HCT116 (cell line): Measurements from ENCODE around the gene HEXA. TPM values are rescaled to one million over a fixed set of nuclear protein-coding genes. Genes with fewer than 3 reads are reported as not detected.
"Not testable (repeated sequence)": the region's sequence is repeated elsewhere in the genome, so short reads cannot be mapped to it uniquely, and the experiment has no call there.

ENCODE experiments used
- ATAC-seq: fragments of 200-7000 bp; cut with Tn5 transposase; 2 replicates; pipeline ENCODE4 v1.9.1; 2020; ENCODE audit warnings: mild to moderate bottlenecking, moderate library complexity
- BruUV-seq: library from RNA; stranded (reverse); fragments of 400-500 nt; replicated peaks from 2 replicates; lab custom pipeline; 2021; lab: Mats Ljungman, UMichigan
- CTCF ChIA-PET: fragments of 300-600 bp; sonication (Branson Sonifier 250); formaldehyde crosslinking; loops from one replicate; lab custom pipeline; 2021; ENCODE audit warnings: antibody characterized with exemption; lab: Charles Lee
- POLR2A ChIA-PET: fragments of 300-600, 350-600 bp; sonication (Branson Sonifier 250); formaldehyde crosslinking; loops from one replicate; lab custom pipeline; 2021; ENCODE audit warnings: antibody characterized with exemption; lab: Charles Lee
- RAD21 ChIA-PET, 2 experiments: fragments of 300-600 bp; sonication (Branson Sonifier 250); formaldehyde crosslinking; loops; one replicate each; lab custom pipeline; 2023; ENCODE audit warnings: low total read pairs in 2 of 2; ENCODE audit not compliant: uncharacterized antibody in 2 of 2, unreplicated experiment in 2 of 2, low non-redundant PET in 1 of 2; lab: Charles Lee
- DNase-seq: peaks from one replicate; pipeline ENCODE4 v3.0.0-alpha.2; 2010; ENCODE audit warnings: low read depth, low spot score
- H2AFZ ChIP-seq: fragments of 200-600 bp; shearing (Covaris generic), sonication (generic); 2 replicates; pipeline ENCODE4 v1.6.1; 2017; ENCODE audit warnings: low read depth, mixed run types, mixed read lengths, antibody characterized with exemption, low read length; ENCODE audit not compliant: poor library complexity, severe bottlenecking
- H3K27ac ChIP-seq: 2 replicates; pipeline ENCODE4 v1.5.1; 2012; ENCODE audit warnings: low read depth, low read length
- H3K27me3 ChIP-seq: fragments of 200-600 bp; sonication (generic); 2 replicates; pipeline ENCODE4 v1.6.1; 2016; ENCODE audit warnings: mixed run types, low read length, mixed read lengths; ENCODE audit not compliant: insufficient read depth
- H3K36me3 ChIP-seq, 2 experiments: fragments of 200-500 bp in 1 of 2; fragments of 200-600 bp in 1 of 2; sonication (Bioruptor generic) in 1 of 2; sonication (generic) in 1 of 2; 2 replicates each; pipeline versions ENCODE4 v1.5.1 to v1.6.1; 2014 to 2016; ENCODE audit warnings: low read length in 2 of 2, inconsistent platforms in 1 of 2, mixed read lengths in 1 of 2, mixed run types in 1 of 2; ENCODE audit not compliant: insufficient read depth in 2 of 2, control insufficient read depth in 1 of 2
- H3K4me1 ChIP-seq, 2 experiments: fragments of 200-600 bp in 1 of 2; sonication (generic) in 1 of 2; 2 replicates each; pipeline versions ENCODE4 v1.5.1 to v1.6.1; 2012 to 2017; ENCODE audit warnings: low read length in 2 of 2, inconsistent platforms in 1 of 2, mild to moderate bottlenecking in 1 of 2, mixed read lengths in 1 of 2, mixed run types in 1 of 2, moderate library complexity in 1 of 2; ENCODE audit not compliant: insufficient read depth in 2 of 2, control insufficient read depth in 1 of 2
- H3K4me2 ChIP-seq: fragments of 200-600 bp; sonication (generic); 2 replicates; pipeline ENCODE4 v1.6.1; 2017; ENCODE audit warnings: mixed run types, low read length, mixed read lengths
- H3K4me3 ChIP-seq, 2 experiments: fragments of 200-600 bp in 1 of 2; sonication (generic) in 1 of 2; replicated peaks in 1 of 2; 2 replicates each; pipeline ENCODE4 v1.5.1; 2011 to 2016; ENCODE audit warnings: low read length in 2 of 2, control low read depth in 1 of 2, low read depth in 1 of 2, mild to moderate bottlenecking in 1 of 2, mixed read lengths in 1 of 2, mixed run types in 1 of 2
- H3K79me2 ChIP-seq: fragments of 200-600 bp; sonication (generic); 2 replicates; pipeline ENCODE4 v1.6.1; 2017; ENCODE audit warnings: mild to moderate bottlenecking, mixed run types, low read length, moderate library complexity, mixed read lengths; ENCODE audit not compliant: insufficient read depth
- H3K9ac ChIP-seq: fragments of 200-600 bp; sonication (generic); 2 replicates; pipeline ENCODE4 v1.6.1; 2016; ENCODE audit warnings: low read length, mixed read lengths
- H3K9me2 ChIP-seq: fragments of 200-600 bp; sonication (generic), shearing (Covaris generic); 2 replicates; pipeline ENCODE4 v1.6.1; 2017; ENCODE audit warnings: mixed run types, mild to moderate bottlenecking, moderate library complexity; ENCODE audit not compliant: insufficient read depth
- H3K9me3 ChIP-seq, 2 experiments: fragments of 200-500 bp in 1 of 2; fragments of 200-600 bp in 1 of 2; sonication (Bioruptor generic) in 1 of 2; sonication (generic) in 1 of 2; 2 replicates each; pipeline ENCODE4 v1.6.1; 2014 to 2017; ENCODE audit warnings: low read length in 2 of 2, mixed read lengths in 2 of 2, inconsistent platforms in 1 of 2, low read depth in 1 of 2, mild to moderate bottlenecking in 1 of 2, mixed run types in 1 of 2, moderate library complexity in 1 of 2; ENCODE audit not compliant: control insufficient read depth in 1 of 2, insufficient read depth in 1 of 2
- H4K20me1 ChIP-seq: fragments of 200-600 bp; sonication (generic), shearing (Covaris generic); 2 replicates; pipeline ENCODE4 v1.6.1; 2017; ENCODE audit warnings: mixed run types, mild to moderate bottlenecking, moderate library complexity; ENCODE audit not compliant: insufficient read depth
- ATF3 ChIP-seq: IDR thresholded peaks from 2 replicates; pipeline ENCODE4 v1.6.1; 2012
- CBX3 ChIP-seq: IDR thresholded peaks from 2 replicates; pipeline ENCODE4 v1.6.1; 2012; ENCODE audit warnings: low read depth
- CEBPB ChIP-seq: IDR thresholded peaks from 2 replicates; pipeline ENCODE4 v1.6.1; 2012; ENCODE audit warnings: low read depth
- CTCF ChIP-seq, 3 experiments: fragments of 200-600 bp in 1 of 3; sonication (generic) in 1 of 3; IDR thresholded peaks in 2 of 3; conservative IDR thresholded peaks in 1 of 3; 2 replicates each; pipeline ENCODE4 v1.5.1; 2012 to 2017; ENCODE audit warnings: low read depth in 2 of 3, low read length in 2 of 3, antibody characterized with exemption in 1 of 3, borderline replicate concordance in 1 of 3, control low read depth in 1 of 3, mild to moderate bottlenecking in 1 of 3, mixed read lengths in 1 of 3, mixed run types in 1 of 3, moderate library complexity in 1 of 3; ENCODE audit not compliant: insufficient read depth in 1 of 3
- EGR1 ChIP-seq: IDR thresholded peaks from 2 replicates; pipeline ENCODE4 v1.6.1; 2012; ENCODE audit warnings: low read depth
- ELF1 ChIP-seq: IDR thresholded peaks from 2 replicates; pipeline ENCODE4 v1.6.1; 2012; ENCODE audit warnings: low read depth, borderline replicate concordance
- EZH2 ChIP-seq: fragments of 200-600 bp; sonication (generic); IDR thresholded peaks from 2 replicates; pipeline ENCODE4 v1.6.1; 2017; ENCODE audit warnings: antibody characterized with exemption, mixed run types
- FOSL1 ChIP-seq: IDR thresholded peaks from 2 replicates; pipeline ENCODE4 v1.6.1; 2012; ENCODE audit warnings: low read depth
- JUND ChIP-seq: IDR thresholded peaks from 2 replicates; pipeline ENCODE4 v1.6.1; 2012
- MAX ChIP-seq: IDR thresholded peaks from 2 replicates; pipeline ENCODE4 v1.6.1; 2012
- POLR2A ChIP-seq: IDR thresholded peaks from 2 replicates; pipeline ENCODE4 v1.7.0; 2011; ENCODE audit warnings: borderline replicate concordance; ENCODE audit not compliant: insufficient read depth, insufficient read length; ENCODE audit errors: extremely low read depth
- POLR2AphosphoS5 ChIP-seq: IDR thresholded peaks from 2 replicates; pipeline ENCODE4 v1.6.1; 2011; ENCODE audit warnings: mild to moderate bottlenecking, low read depth, low read length, moderate library complexity
- RAD21 ChIP-seq: IDR thresholded peaks from 2 replicates; pipeline ENCODE4 v1.6.1; 2012; ENCODE audit warnings: low read depth, mild to moderate bottlenecking
- SIN3A ChIP-seq: IDR thresholded peaks from 2 replicates; pipeline ENCODE4 v1.6.1; 2012; ENCODE audit warnings: low read depth
- SP1 ChIP-seq: IDR thresholded peaks from 2 replicates; pipeline ENCODE4 v1.6.1; 2012; ENCODE audit warnings: low read depth
- SRF ChIP-seq: IDR thresholded peaks from 2 replicates; pipeline ENCODE4 v1.6.1; 2012; ENCODE audit warnings: low read depth
- TCF7L2 ChIP-seq: IDR thresholded peaks from 2 replicates; pipeline ENCODE4 v1.7.0; 2011; ENCODE audit warnings: borderline replicate concordance, inconsistent platforms; ENCODE audit not compliant: insufficient read depth, insufficient read length; ENCODE audit errors: extremely low read depth
- ZBTB33 ChIP-seq: IDR thresholded peaks from 2 replicates; pipeline ENCODE4 v1.6.1; 2011; ENCODE audit warnings: mild to moderate bottlenecking, low read length, moderate library complexity; ENCODE audit not compliant: insufficient replicate concordance; ENCODE audit errors: extremely low read depth
- ZNF274 ChIP-seq: fragments of 200-500 bp; sonication (Bioruptor generic); IDR thresholded peaks from 2 replicates; pipeline ENCODE4 v1.6.1; 2014; ENCODE audit warnings: mild to moderate bottlenecking, low read depth, low read length, inconsistent platforms
- intact Hi-C: fragments of 100-400 bp; cut with micrococcal nuclease; formaldehyde crosslinking; loops from 2 replicates; pipeline ENCODE4 v1.10.0; 2022
- total RNA-seq: library from RNA; stranded (reverse); gene quantifications from one replicate; pipeline ENCODE4 v1.2.1, GENCODE V29; 2021; ENCODE audit not compliant: unreplicated experiment

The HEXA gene
- total RNA-seq, 1 experiment from 2014 or later: 57.1 TPM

GRCh38 chr15:72379856-72380430 lies 4.1 kb upstream of the HEXA start:
- H3K79me2 ChIP-seq: peaks cover 7% of the 10 kb centered on the region
- BruUV-seq: no TSS peak
- no peaks in the 10 kb centered on the region for H3K9me2 ChIP-seq
- H3K9me3 ChIP-seq: no peaks in the 10 kb centered on the region
- ChIA-PET CTCF (no interaction called here), RAD21 (no interaction called here), POLR2A (no interaction called here)
- ATAC-seq: no peak
- no peak overlapping the region for H3K27ac ChIP-seq
- no peak overlapping the region for H3K4me3 ChIP-seq
- H2AFZ ChIP-seq: no peak overlapping the region
- peaks cover 0 to 18% of the 10 kb centered on the region in 2 experiments; a peak in 2 of 4 replicates for H3K4me1 ChIP-seq
- no peak for DNase-seq
- H3K27me3 ChIP-seq: no peaks in the 10 kb centered on the region; the same call in 1 of the 2 replicates
- intact Hi-C loops: no loop called here
- H3K4me2 ChIP-seq: no peak overlapping the region
- H3K9ac ChIP-seq: no peak overlapping the region
- H3K36me3 ChIP-seq: no peaks in the 10 kb centered on the region
- TF ChIP-seq TCF7L2 (no peak), ZNF274 (no peak), SP1 (no peak), RAD21 (no peak), ZBTB33 (no peak), CBX3 (no peak), CEBPB (no peak), POLR2A (no peak), MAX (no peak), JUND (no peak), POLR2AphosphoS5 (no peak), EGR1 (no peak), SIN3A (no peak), ELF1 (no peak), FOSL1 (no peak), CTCF (IDR thresholded peaks at IDR 0.05 in 2 of 3, conservative IDR thresholded peaks at IDR 0.05 in 1 of 3; ENCODE audit: borderline replicate concordance in 1 of 3, insufficient read depth in 1 of 3, low read depth in 2 of 3, low read length in 2 of 3) (no peak), ATF3 (no peak), EZH2 (no peak), SRF (no peak)
- H4K20me1 ChIP-seq: no peaks in the 10 kb centered on the region

- H3K27me3 ChIP-seq, H3K4me2 ChIP-seq, ATAC-seq, CTCF ChIA-PET, RAD21 ChIA-PET, intact Hi-C loops, POLR2A ChIA-PET, DNase-seq, H3K4me3 ChIP-seq, H3K9me3 ChIP-seq, H3K9ac ChIP-seq, H3K27ac ChIP-seq, H3K9me2 ChIP-seq, BruUV-seq, H4K20me1 ChIP-seq, H3K36me3 ChIP-seq, H2AFZ ChIP-seq: not testable (repeated sequence)
- Histone ChIP-seq H3K4me1 (peaks cover 0 to 24% of the 10 kb centered on the region in 2 experiments; a peak in 2 of 4 replicates), H3K79me2 (peaks cover 15% of the 10 kb centered on the region)
These were observed 3.3 kb upstream of the HEXA start for GRCh38 chr15:72379106-72379505.
